Prostate gland (tissue), 2 donors: ENCODE results near the gene CHCHD6.

Experiments used
- CTCF ChIP-seq, 4 experiments: fragments of 200-600 bp in 2 of 4; fragments of 450-650 bp in 2 of 4; sonication (generic) in 2 of 4; IDR thresholded peaks; 1 replicate in 3 of 4; 2 replicates in 1 of 4; pipeline ENCODE4 v1.5.1; 2016 to 2019; ENCODE audit warnings: antibody characterized with exemption in 4 of 4, mild to moderate bottlenecking in 2 of 4, moderate library complexity in 2 of 4
- POLR2A ChIP-seq: fragments of 450-650 bp; IDR thresholded peaks from one replicate; pipeline ENCODE4 v1.6.1; 2016; ENCODE audit warnings: antibody characterized with exemption, mild to moderate bottlenecking

- no peak for TF ChIP-seq CTCF (IDR thresholded peaks at IDR 0.05)
- no peak for TF ChIP-seq POLR2A
Observed at GRCh38 chr3:126867863-126868200, 163.8 kb downstream of the CHCHD6 start.
